RKO (cell line): Measurements from ENCODE around the gene ATP6V1F.

Experiments used
- DNase-seq: peaks from one replicate; pipeline ENCODE4 v3.0.0-alpha.2; 2016; ENCODE audit warnings: low spot score

ATP6V1F gene

GRCh38 chr7:128849156-128849515 lies 13.5 kb upstream of the ATP6V1F start:
- no peak for DNase-seq

GRCh38 chr7:128849804-128850490 lies 12.7 kb upstream of the ATP6V1F start:
- DNase-seq = no peak

- DNase-seq = no peak
Measured at GRCh38 chr7:128852537-128853254, 10.0 kb upstream of the ATP6V1F start.

- DNase-seq = no peak
Measured at GRCh38 chr7:128853799-128854198, 8.9 kb upstream of the ATP6V1F start.

GRCh38 chr7:128854396-128854795 lies 8.3 kb upstream of the ATP6V1F start:
- no peak for DNase-seq

GRCh38 chr7:128855559-128855958 lies 7.1 kb upstream of the ATP6V1F start:
- DNase-seq = no peak

- no peak for DNase-seq
Measured at GRCh38 chr7:128856001-128856718, 6.5 kb upstream of the ATP6V1F start.

GRCh38 chr7:128858380-128859231 lies 4.0 kb upstream of the ATP6V1F start:
- DNase-seq = no peak

GRCh38 chr7:128859232-128860157 lies 3.2 kb upstream of the ATP6V1F start:
- DNase-seq = no peak

GRCh38 chr7:128860158-128861073 lies 2.2 kb upstream of the ATP6V1F start:
- DNase-seq = no peak

- no peak for DNase-seq
Measured at GRCh38 chr7:128861957-128862570, 592 bp upstream of the ATP6V1F start.

- peak; percentile 92 for DNase-seq
Measured at GRCh38 chr7:128863433-128863989, 855 bp downstream of the ATP6V1F start.

GRCh38 chr7:128865303-128865702 lies 2.6 kb downstream of the ATP6V1F start:
- no peak for DNase-seq

- DNase-seq = no peak
Measured at GRCh38 chr7:128865996-128866877, 3.6 kb downstream of the ATP6V1F start.

- DNase-seq = no peak
Measured at GRCh38 chr7:128867241-128867640, 4.6 kb downstream of the ATP6V1F start.

GRCh38 chr7:128867842-128868623 lies 5.4 kb downstream of the ATP6V1F start:
- no peak for DNase-seq

GRCh38 chr7:128868624-128869137 lies 6.0 kb downstream of the ATP6V1F start:
- no peak for DNase-seq
